Ureter (tissue), 1 donor: ENCODE data around the gene MYL7. TPM values are rescaled to one million over a fixed set of nuclear protein-coding genes. Genes with fewer than 3 reads are reported as not detected.

Experiments used
- DNase-seq: peaks from one replicate; pipeline ENCODE4 v3.0.0-alpha.2; 2020; ENCODE audit warnings: low spot score
- total RNA-seq: library from RNA; stranded (reverse); gene quantifications from one replicate; pipeline ENCODE4 v1.2.4, GENCODE V29; 2023
- donor health status: DM: yes; HTN: yes; CAD: no.

MYL7 gene
- total RNA-seq, 1 donor from 2014 or later = not detected

DNA sequence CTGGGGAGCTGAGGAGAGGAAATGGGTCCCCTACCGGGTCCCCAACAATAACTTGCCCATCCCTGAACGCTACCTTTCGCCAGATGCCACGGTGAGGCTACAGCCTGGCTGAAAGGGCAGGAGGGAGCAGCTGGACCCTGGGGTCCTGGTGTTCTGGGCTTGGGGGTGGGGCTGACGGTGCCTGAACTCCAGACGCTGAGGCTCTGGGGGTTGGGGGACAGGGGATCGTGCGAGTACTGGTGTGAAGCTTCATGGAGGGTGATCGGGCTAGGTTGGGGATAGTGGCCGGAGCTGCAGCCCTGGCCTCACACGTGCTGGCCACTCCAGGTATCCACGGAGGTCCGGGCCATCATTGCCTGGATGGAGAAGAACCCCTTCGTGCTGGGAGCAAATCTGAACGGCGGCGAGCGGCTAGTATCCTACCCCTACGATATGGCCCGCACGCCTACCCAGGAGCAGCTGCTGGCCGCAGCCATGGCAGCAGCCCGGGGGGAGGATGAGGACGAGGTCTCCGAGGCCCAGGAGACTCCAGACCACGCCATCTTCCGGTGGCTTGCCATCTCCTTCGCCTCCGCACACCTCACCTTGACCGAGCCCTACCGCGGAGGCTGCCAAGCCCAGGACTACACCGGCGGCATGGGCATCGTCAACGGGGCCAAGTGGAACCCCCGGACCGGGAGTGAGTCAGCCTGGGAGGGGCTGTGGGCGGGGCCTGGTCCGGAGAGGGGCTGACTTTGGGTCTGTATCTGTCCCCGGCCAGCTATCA is 28.7 kb downstream of the MYL7 start:
- no peak for DNase-seq

- DNase-seq = no peak
Measured at GRCh38 chr7:44111761-44112160, 29.4 kb downstream of the MYL7 start.

DNA sequence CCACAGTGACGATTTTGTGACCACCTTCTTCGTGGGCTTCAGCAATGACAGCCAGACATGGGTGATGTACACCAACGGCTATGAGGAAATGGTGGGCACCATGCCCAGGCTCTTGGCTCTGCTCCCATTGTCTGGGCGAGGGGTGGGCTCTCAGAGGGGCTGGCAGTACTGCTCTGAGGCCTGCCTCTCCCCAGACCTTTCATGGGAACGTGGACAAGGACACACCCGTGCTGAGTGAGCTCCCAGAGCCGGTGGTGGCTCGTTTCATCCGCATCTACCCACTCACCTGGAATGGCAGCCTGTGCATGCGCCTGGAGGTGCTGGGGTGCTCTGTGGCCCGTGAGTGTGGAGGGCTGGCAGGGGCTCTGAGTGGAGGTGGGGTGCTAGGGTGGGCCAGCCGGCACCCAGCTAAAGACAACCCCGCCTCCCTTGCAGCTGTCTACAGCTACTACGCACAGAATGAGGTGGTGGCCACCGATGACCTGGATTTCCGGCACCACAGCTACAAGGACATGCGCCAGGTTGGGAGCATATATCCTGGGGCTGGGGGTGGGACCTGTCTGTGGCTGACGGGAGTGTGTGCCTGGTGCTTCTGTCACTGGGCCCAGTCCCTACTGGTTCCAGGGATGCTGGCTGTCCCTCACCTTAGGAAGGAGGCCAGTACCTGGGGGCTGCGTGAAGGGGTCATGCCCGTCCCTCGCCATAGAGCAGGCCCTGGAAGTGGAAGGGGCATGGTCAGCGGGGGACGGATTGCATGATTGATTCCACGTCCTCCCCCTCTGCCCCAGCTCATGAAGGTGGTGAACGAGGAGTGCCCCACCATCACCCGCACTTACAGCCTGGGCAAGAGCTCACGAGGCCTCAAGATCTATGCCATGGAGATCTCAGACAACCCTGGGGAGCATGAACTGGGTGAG is 30.2 kb downstream of the MYL7 start:
- no peak for DNase-seq

DNA sequence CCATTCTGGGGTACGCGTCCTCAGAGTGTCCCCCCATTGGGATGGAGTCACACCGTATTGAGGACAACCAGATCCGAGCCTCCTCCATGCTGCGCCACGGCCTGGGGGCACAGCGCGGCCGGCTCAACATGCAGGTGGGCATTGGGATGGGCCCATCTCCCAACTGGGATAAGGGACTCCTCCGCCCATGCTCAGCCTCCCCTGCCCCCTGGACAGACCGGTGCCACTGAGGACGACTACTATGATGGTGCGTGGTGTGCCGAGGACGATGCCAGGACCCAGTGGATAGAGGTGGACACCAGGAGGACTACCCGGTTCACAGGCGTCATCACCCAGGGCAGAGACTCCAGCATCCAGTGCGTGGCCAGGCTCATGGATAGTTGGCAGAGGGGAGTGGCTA is 31.1 kb downstream of the MYL7 start:
- no peak for DNase-seq

DNA sequence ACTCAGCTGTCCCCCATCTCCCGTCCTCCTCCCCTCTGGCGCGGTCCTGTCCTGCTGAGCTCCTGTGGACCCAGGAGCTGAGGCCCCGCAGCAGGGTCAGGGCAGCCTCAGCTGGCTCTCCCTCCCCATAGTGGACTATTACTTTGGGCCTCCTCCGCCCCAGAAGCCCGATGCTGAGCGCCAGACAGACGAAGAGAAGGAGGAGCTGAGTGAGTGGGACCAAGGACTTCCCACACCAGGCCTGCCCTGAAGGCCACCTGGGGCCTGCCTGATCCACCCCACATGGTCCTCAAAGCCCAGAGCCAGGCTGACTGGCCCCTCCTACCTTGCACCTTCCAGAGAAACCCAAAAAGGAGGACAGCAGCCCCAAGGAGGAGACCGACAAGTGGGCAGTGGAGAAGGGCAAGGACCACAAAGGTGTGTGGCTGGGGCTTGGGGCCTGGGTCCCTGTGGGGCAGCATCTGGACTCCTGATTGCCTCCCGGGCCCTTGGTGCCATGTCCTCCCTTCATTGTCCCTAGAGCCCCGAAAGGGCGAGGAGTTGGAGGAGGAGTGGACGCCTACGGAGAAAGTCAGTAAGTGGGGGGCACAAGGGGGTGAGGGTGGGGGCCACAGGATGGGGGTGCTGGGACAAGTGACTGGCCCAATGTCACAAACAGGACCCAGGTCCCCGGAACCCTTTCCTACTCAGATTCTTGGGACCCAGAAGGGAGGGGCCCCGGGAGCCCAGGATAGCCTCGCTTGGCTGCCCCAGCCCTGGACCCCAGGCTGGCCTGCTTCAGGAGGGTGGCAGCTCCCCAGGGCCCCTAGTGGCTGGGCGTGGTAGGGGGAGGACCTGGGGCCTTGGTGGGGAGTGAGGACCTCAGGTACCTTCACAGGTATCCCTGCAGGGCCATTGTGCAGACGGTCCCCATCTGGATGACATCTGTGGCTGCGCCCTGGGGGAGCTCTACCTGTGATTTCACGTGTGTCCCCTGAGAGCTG is 32.1 kb downstream of the MYL7 start:
- DNase-seq = no peak

- DNase-seq = no peak
Measured at GRCh38 chr7:44107961-44108767, 33.0 kb downstream of the MYL7 start.

DNA sequence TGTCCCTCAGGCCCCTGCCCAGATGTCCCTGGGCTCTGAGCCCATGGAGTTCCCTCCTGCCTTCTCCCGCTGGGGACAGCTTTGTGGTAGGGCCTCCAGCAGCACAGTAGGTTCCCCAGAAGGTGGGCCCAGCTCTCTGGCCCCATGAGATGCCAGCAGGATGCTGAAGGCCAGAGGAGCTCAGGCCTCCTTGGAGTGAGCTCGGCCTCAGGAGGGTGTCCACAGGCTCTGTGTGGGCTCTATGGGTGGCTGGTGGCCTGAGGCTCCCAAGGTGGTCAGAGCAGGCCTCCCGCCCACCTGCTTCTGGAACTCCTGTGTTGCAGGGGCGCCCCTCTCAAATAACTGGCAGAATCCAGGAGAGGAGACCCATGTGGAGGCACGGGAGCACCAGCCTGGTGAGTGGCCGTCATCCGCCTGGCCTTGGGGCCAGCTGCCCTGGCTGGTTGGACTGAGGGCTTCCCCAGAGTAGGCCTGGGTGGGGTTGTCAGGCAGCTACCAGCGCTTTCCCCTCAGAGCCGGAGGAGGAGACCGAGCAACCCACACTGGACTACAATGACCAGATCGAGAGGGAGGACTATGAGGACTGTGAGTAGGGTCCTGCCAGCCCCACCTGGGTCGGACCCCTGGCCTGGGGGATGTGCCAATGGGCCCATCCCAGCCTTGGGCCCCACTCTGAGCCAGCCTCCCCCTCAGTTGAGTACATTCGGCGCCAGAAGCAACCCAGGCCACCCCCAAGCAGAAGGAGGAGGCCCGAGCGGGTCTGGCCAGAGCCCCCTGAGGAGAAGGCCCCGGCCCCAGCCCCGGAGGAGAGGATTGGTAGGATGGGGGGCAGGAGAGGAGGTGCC is 33.8 kb downstream of the MYL7 start:
- no peak for DNase-seq

GRCh38 chr7:44106311-44107065 is 34.6 kb downstream of the MYL7 start:
- DNase-seq = no peak

DNA sequence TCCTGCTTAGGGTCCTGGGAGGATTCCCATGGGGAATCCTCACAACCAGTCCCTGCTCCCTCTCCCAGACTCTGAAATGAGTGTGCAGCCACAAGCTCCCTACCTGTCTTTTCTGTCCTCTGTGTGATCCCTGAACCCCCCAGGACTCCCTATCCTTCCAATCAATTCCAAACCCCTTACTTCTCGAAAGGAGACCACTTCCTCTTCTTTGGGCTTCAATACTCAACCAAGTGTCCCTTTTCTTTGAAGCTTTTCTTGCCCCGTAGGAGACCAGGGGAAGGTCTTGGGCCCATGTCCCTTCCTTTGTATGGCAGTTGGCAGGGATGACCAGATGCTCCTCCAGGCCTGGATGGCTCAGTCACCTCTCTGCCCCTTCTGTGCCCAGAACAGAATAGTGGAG is 35.3 kb downstream of the MYL7 start:
- DNase-seq = no peak

GRCh38 chr7:44104860-44105771 is 36.0 kb downstream of the MYL7 start:
- DNase-seq = no peak

- no peak for DNase-seq
Measured at GRCh38 chr7:44103923-44104859, 36.9 kb downstream of the MYL7 start, which contains the start of gene AEBP1. Gene AEBP1 (plus strand): TSS chr7:44104345. CDS start chr7:44104666, 321 bp downstream.

GRCh38 chr7:44103566-44103922 is 37.6 kb downstream of the MYL7 start:
- DNase-seq = no peak

GRCh38 chr7:44102846-44103565 is 38.1 kb downstream of the MYL7 start:
- DNase-seq = no peak

DNA sequence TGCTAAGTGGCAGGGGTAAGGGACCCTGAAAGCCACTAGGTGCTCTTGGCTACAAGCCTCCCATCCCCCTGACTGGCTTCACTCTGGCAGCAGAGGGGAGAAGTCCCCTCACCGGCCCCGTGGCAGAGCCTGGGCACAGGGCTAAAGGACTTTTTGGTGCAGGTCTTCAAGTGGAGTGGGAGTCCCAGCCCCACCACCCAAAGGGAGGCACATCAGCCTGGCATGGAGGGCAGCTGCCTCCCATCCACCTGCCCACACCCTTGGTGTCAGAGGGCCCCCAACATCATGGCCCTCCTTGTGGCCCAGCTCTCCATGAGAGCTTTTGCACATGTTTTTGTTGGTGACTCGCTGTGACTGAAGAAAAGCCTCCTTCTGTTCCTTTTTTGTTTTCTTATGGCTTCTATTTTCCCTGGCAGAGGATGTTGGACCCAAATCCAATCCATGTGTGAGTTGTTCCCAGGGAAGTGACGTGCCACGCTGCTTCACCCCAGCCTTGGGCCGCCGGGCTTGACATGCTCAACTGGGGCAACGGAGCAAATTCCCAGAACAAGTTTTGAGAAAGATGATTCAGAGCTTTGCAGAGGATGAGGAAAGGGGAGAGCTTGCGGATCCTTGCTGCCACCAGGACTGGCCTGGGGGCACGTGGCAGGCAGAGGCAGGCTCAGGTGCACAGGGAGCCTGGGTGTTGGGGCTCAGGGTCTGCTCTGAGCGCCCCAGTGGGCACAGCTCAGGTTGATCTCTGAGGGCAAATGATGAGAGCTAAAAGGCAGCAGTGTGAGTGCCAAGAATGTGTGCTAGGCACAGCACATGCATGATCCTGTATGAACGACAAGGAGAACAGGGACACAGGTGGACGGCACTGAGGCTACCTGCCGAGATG is 38.9 kb downstream of the MYL7 start:
- no peak for DNase-seq

DNA sequence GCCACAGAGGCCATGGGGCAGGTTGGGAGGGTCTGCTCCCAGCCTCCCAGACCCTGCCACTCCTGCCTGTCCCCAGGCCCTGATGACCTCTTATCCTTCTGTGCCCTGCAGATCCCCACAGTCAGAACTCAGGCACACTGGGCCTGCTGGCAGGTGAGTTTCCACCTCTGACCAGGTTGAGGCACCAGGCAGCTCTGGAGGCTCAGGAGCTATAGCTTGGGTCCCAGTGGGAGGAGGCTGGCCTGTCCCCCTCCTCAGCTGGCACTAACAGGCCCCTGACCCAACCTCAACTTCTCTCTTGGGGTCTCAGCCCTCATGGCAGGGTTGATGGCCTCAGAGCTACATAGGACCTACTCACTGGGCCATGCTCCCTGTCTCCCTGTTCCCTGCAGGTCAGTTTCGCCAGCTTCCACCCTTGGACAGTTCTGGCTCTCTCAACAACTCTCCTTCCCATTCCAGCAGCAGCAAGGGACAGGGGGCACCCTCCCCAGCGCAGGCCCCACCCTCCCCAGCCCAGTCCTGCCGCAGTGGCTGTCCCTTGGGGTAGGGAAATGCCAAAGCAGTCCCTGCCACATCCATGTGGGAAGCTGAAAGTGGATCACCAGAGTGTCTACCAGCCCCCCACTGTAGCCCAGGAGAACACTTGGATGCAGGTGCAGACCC is 39.7 kb downstream of the MYL7 start:
- no peak for DNase-seq
